ENCODE data around the gene NFX1.

- TF ChIP-seq CTCF (optimal IDR thresholded peaks at IDR 0.05 in 1 of 3, IDR thresholded peaks at IDR 0.05 in 1 of 3, conservative IDR thresholded peaks at IDR 0.05 in 1 of 3; ENCODE audit: extremely low read depth in 1 of 3, insufficient read depth in 2 of 3, low read length in 3 of 3): no peak
- no peak for TF ChIP-seq EZH2 (IDR thresholded peaks at IDR 0.05; ENCODE audit: low read length)
Observed at GRCh38 chr9:33307067-33307466, 16.8 kb downstream of the NFX1 start.

Data from keratinocyte (primary cell).